Neural crest cell (in vitro differentiated cells): ENCODE data around the gene ZNF48. TPM values are rescaled to one million over a fixed set of nuclear protein-coding genes. Genes with fewer than 3 reads are reported as not detected.

Experiments used
- DNase-seq: peaks from one replicate; pipeline ENCODE4 v3.0.0; 2021; ENCODE audit warnings: low read depth, mixed read lengths, low spot score
- H3K27ac Mint-ChIP-seq: one replicate; pipeline ENCODE4 v1.8.0; 2021; ENCODE audit warnings: mild to moderate bottlenecking, mixed read lengths; ENCODE audit not compliant: unreplicated experiment
- H3K27me3 Mint-ChIP-seq: 2 replicates; pipeline ENCODE4 v1.8.0; 2021; ENCODE audit warnings: low read depth, mild to moderate bottlenecking, mixed read lengths
- H3K36me3 Mint-ChIP-seq: 2 replicates; pipeline ENCODE4 v1.8.0; 2021; ENCODE audit warnings: low read depth, mild to moderate bottlenecking, mixed read lengths
- H3K4me1 Mint-ChIP-seq: 2 replicates; pipeline ENCODE4 v1.8.0; 2021; ENCODE audit warnings: mixed read lengths
- H3K4me3 Mint-ChIP-seq: one replicate; pipeline ENCODE4 v1.8.0; 2021; ENCODE audit warnings: mild to moderate bottlenecking, mixed read lengths
- H3K9me3 Mint-ChIP-seq: 2 replicates; pipeline ENCODE4 v1.8.0; 2021; ENCODE audit warnings: mixed read lengths
- CTCF ChIP-seq: fragments of 200-600 bp; sonication (generic); conservative IDR thresholded peaks from 2 replicates; pipeline ENCODE4 v1.5.0; 2021; ENCODE audit warnings: antibody characterized with exemption, mild to moderate bottlenecking
- total RNA-seq: library from RNA; stranded (reverse); gene quantifications from 2 replicates; pipeline ENCODE4 v1.2.1, GENCODE V29; 2021

The ZNF48 gene
- total RNA-seq, 1 donor from 2014 or later, result 60.9 TPM

- Mint-ChIP-seq H3K4me3 (peak overlapping the region; percentile 89), H3K9me3 (no peaks in the 10 kb centered on the region), H3K27me3 (no peaks in the 10 kb centered on the region), H3K27ac (peak overlapping the region; percentile 89), H3K36me3 (no peaks in the 10 kb centered on the region), H3K4me1 (peaks cover 42% of the 10 kb centered on the region)
- no peak for DNase-seq
- TF ChIP-seq CTCF, result no peak
These were observed 23.0 kb upstream of the ZNF48 start for GRCh38 chr16:30372038-30372712.

GRCh38 chr16:30372725-30373124 lies 22.5 kb upstream of the ZNF48 start:
- peak overlapping the region; percentile 14 for H3K4me3 Mint-ChIP-seq
- H3K27ac Mint-ChIP-seq, result no peak overlapping the region
- no peaks in the 10 kb centered on the region for H3K27me3 Mint-ChIP-seq
- no peaks in the 10 kb centered on the region for H3K36me3 Mint-ChIP-seq
- H3K4me1 Mint-ChIP-seq, result peaks cover 42% of the 10 kb centered on the region
- DNase-seq, result no peak
- TF ChIP-seq CTCF, result no peak
- no peaks in the 10 kb centered on the region for H3K9me3 Mint-ChIP-seq

- H3K27ac Mint-ChIP-seq, result peak within 1 kb of the TSS; percentile 51
- H3K4me3 Mint-ChIP-seq, result peak within 1 kb of the TSS; percentile 68
- no peaks in the 10 kb centered on the region for H3K36me3 Mint-ChIP-seq
- H3K9me3 Mint-ChIP-seq, result no peaks in the 10 kb centered on the region
- no peak for TF ChIP-seq CTCF
- H3K27me3 Mint-ChIP-seq, result no peaks in the 10 kb centered on the region
- H3K4me1 Mint-ChIP-seq, result peaks cover 35% of the 10 kb centered on the region
- DNase-seq, result no peak
These were observed 20.7 kb upstream of the ZNF48 start, which contains the start of gene MYL11 for GRCh38 chr16:30374538-30374937. Gene MYL11 (plus strand): TSS chr16:30374802. CDS start chr16:30374858, 56 bp downstream.

GRCh38 chr16:30375864-30376263 lies 19.4 kb upstream of the ZNF48 start:
- H3K27me3 Mint-ChIP-seq, result no peaks in the 10 kb centered on the region
- TF ChIP-seq CTCF, result no peak
- no peaks in the 10 kb centered on the region for H3K9me3 Mint-ChIP-seq
- H3K4me1 Mint-ChIP-seq, result peaks cover 45% of the 10 kb centered on the region
- DNase-seq, result no peak
- peaks cover 3% of the 10 kb centered on the region for H3K36me3 Mint-ChIP-seq
- peak overlapping the region; percentile 68 for H3K4me3 Mint-ChIP-seq
- H3K27ac Mint-ChIP-seq, result no peak overlapping the region

- no peak overlapping the region for H3K27ac Mint-ChIP-seq
- no peak for DNase-seq
- no peak overlapping the region for H3K4me3 Mint-ChIP-seq
- H3K9me3 Mint-ChIP-seq, result no peaks in the 10 kb centered on the region
- TF ChIP-seq CTCF, result no peak
- peaks cover 3% of the 10 kb centered on the region for H3K36me3 Mint-ChIP-seq
- H3K4me1 Mint-ChIP-seq, result peaks cover 45% of the 10 kb centered on the region
- no peaks in the 10 kb centered on the region for H3K27me3 Mint-ChIP-seq
These were observed 18.7 kb upstream of the ZNF48 start for GRCh38 chr16:30376461-30376902.
